ENCODE measurements around the gene MZF1.

DNA sequence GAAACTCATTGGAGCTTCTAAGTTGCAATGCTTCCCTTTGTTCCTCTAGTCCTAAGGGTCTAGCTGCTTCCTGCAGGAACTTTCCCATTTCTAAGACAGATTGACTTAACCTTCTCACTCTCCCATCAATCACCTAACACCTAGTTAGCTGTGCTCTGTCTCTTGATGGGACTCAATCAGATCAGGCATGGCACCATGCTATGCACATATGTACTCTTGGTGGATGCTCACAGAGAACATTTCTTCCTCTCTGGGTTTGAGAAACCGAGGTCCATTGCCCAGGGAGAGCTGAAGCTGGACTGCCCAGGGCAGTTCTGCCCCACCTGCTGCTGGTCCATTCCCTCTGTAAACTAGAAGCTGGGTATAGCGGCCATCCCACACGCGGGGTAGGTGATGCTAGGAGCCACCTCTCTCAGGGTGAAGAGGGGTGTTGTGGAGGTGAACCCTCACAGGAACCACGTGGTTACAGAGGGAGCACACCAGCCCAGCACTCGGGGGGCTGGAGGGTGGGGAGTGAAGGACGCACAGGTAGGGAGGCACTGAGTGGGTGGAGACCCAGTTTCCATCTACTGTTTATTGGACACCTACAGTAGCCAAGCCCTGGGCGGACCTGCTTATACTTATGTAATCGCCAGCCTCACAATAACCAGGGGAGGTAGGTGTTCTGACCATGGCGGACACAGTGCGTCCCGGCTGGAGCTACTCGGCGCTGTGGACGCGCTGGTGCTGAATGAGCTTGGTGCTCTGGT lies 11.6 kb downstream of the MZF1 start:
- TF ChIP-seq, protein P1, sequence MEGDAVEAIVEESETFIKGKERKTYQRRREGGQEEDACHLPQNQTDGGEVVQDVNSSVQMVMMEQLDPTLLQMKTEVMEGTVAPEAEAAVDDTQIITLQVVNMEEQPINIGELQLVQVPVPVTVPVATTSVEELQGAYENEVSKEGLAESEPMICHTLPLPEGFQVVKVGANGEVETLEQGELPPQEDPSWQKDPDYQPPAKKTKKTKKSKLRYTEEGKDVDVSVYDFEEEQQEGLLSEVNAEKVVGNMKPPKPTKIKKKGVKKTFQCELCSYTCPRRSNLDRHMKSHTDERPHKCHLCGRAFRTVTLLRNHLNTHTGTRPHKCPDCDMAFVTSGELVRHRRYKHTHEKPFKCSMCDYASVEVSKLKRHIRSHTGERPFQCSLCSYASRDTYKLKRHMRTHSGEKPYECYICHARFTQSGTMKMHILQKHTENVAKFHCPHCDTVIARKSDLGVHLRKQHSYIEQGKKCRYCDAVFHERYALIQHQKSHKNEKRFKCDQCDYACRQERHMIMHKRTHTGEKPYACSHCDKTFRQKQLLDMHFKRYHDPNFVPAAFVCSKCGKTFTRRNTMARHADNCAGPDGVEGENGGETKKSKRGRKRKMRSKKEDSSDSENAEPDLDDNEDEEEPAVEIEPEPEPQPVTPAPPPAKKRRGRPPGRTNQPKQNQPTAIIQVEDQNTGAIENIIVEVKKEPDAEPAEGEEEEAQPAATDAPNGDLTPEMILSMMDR (IDR thresholded peaks at IDR 0.05) = no peak
- no peak for TF ChIP-seq POLR2A (IDR thresholded peaks at IDR 0.05)
- TF ChIP-seq POLR2AphosphoS5 (IDR thresholded peaks at IDR 0.05) = no peak

Data from prostate gland (tissue), 2 donors.